HG03097 (cell line): ENCODE data around the gene TUB.

Source experiments
- ATAC-seq: cut with Tn5 transposase; IDR thresholded peaks from one replicate; pipeline ENCODE4 v1.9.1; 2021; ENCODE audit not compliant: unreplicated experiment, low FRiP score

TUB gene

GRCh38 chr11:8067567-8067928 lies 13.5 kb upstream of the TUB start:
- ATAC-seq, result no peak

- ATAC-seq, result no peak
These were observed 13.0 kb upstream of the TUB start for GRCh38 chr11:8067929-8068575.

GRCh38 chr11:8068605-8069221 lies 12.3 kb upstream of the TUB start:
- ATAC-seq, result no peak

DNA sequence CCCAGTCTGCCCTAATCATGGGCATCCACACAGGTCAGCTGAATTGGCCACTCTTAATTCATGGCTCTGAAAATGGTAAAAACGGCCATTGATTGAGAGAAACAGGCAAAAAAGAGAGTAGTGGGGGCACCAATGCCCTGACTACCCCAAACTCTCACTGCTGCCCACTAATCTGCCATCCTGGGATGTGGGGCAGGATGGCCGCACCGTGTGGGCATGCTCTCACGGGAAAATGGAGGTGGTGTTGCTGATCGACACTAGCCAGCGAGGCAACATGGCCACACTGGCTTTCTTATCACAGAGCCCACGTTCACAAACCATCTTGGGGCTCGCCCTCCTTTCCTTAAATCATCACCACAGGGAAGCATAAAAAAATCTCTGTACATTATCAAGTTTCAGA lies 11.2 kb upstream of the TUB start:
- no peak for ATAC-seq

DNA sequence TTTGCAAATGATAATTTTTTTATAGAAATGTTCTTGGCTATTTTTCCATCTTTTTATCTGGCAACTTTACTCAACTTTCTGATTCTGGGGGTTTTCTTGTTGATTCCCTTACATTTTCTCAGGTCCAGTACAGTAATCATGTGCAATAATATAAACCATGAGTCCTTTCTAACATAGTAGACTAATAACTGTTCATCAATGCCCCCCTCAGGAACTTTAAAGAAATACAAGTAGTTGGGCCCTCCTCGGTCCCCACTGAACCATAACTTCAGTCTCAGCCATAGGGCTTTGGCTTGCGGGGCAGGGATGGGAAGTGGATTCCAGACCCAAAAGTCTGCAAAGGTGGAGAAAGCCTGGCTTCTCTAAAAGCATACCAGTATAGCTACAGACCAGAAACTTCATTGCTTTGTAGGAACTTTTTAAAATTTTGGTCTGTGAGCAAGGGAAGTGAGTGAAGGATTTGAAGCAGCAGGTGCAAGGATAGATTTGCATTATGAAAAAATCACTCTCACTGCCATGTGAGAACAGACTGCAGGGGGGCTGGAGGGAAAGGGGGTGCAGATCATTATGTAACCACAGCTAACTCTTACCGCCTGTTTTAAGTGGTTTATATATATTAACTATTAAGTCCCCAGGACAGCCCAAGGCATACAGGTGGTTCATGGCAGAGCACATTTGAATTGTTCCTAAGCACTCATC lies 10.4 kb upstream of the TUB start:
- ATAC-seq, result no peak

- no peak for ATAC-seq
These were observed 9.1 kb upstream of the TUB start for GRCh38 chr11:8071616-8072581.

GRCh38 chr11:8075119-8075726 lies 5.8 kb upstream of the TUB start:
- no peak for ATAC-seq

GRCh38 chr11:8079111-8079675 lies 1.8 kb upstream of the TUB start:
- ATAC-seq, result no peak

GRCh38 chr11:8080069-8080670 lies 841 bp upstream of the TUB start:
- no peak for ATAC-seq

DNA sequence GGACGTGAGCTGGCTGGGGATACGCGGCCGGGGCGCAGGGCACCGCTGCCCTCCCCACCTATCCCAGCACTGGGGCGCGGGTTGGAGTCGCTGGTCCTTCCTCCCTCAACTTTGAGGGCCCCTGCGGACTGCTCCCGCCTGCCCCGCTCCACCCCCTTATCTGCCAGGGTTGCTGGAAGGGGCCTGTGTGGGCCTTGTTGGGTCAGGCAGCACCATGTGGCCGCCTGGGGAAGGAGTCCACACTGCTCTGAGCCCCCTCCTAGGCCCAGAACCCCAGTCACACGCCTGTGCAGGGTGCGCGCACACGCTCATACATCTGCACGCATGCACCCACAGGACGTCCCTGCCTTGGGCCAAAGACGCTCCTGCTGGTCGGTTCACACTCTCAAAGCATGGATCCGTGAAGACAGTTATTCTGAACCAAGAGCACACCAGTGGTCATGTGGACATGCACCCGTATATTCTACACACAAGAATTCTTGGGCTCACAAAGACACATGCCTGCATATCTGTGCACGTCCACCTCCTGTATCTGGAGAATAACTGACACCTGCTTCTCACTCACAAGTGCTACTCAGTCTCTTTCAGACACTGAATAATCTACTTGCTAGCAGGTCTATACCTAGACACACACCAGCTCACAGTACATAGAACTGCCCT lies 710 bp downstream of the TUB start:
- ATAC-seq, result no peak

GRCh38 chr11:8082391-8083087 lies 1.5 kb downstream of the TUB start:
- ATAC-seq, result no peak

GRCh38 chr11:8083088-8083395 lies 2.0 kb downstream of the TUB start:
- no peak for ATAC-seq

GRCh38 chr11:8083871-8084281 lies 2.9 kb downstream of the TUB start:
- no peak for ATAC-seq

DNA sequence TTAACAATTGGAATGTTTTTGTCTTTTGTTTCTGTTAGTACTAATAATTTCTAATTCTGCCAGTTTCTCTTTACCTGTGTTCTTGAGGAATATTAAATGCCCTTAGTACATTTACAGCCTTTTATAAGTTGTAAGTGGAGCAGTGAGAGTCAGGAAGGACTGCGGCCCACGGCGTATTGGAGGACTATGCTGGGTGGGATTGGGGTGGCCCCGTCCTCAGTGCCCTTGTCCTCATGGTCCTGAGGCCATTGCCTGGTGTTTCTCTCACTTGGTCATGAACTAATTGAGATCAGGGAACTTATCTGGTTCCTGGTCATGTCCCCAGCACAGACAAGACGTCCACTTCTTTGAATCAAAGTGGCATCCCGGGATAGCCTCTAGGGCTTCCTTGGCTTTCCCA lies 3.3 kb downstream of the TUB start:
- ATAC-seq, result no peak

DNA sequence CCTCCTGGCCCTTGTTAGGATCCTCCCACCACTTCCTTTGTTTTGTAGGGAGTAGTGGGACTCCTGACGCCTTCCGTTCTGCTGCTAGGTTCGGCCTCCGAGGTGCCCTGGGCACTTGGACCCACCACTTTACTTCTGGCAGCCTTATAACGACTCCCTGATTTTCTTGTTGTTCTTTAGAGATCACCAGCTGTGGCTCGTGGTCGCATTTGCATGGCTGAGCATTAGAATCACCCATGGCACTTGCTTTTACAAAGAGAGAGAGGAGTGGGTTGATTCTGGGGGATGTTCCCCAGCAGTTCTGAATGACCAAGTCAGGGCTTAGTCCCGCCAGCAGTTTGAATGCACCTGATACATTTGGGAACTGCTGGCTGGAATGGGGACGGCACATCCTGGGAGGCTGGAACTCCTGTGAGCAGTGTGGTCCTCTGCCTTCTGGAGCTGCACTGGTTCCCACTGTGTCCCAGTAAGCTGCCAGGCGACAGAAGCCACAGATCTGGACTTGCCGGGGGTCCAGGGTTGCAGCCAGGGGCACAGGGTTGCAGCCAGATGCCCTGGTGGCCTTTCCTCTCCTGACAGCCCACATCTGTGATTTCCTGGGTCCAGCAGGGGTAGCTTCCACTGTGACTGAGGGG lies 4.1 kb downstream of the TUB start:
- no peak for ATAC-seq

- no peak for ATAC-seq
These were observed 5.0 kb downstream of the TUB start for GRCh38 chr11:8086001-8086479.

- no peak for ATAC-seq
These were observed 5.6 kb downstream of the TUB start for GRCh38 chr11:8086571-8086970.

- ATAC-seq, result no peak
These were observed 6.2 kb downstream of the TUB start for GRCh38 chr11:8087185-8087584.
